Central memory CD8-positive, alpha-beta T cell (primary cell): ENCODE measurements around the gene KRT82.

ENCODE experiments used
- ATAC-seq: fragments of 150-1000 bp; cut with Tn5 transposase; replicated peaks from 2 replicates; pipeline ENCODE4 v1.10.0; 2022; ENCODE audit warnings: mild to moderate bottlenecking, moderate FRiP score, moderate number of reproducible peaks; ENCODE audit not compliant: poor library complexity, severe bottlenecking; ENCODE audit errors: extremely low read depth
- DNase-seq, 2 donors: peaks; one replicate each; pipeline ENCODE4 v3.0.0; 2021; ENCODE audit warnings: low spot score in 2 of 2
- H3K27ac Mint-ChIP-seq: one replicate; pipeline ENCODE4 v1.8.0; 2022; ENCODE audit warnings: low read depth, mild to moderate bottlenecking, moderate library complexity, mixed read lengths
- H3K27me3 Mint-ChIP-seq: one replicate; pipeline ENCODE4 v1.8.0; 2022; ENCODE audit warnings: mixed read lengths
- H3K36me3 Mint-ChIP-seq: one replicate; pipeline ENCODE4 v1.8.0; 2022; ENCODE audit warnings: mild to moderate bottlenecking, moderate library complexity, mixed read lengths; ENCODE audit not compliant: insufficient read depth
- H3K4me1 Mint-ChIP-seq: one replicate; pipeline ENCODE4 v1.8.0; 2022; ENCODE audit warnings: mixed read lengths
- H3K4me3 Mint-ChIP-seq: one replicate; pipeline ENCODE4 v1.8.0; 2022; ENCODE audit warnings: mild to moderate bottlenecking, moderate library complexity, mixed read lengths
- H3K9me3 Mint-ChIP-seq: one replicate; pipeline ENCODE4 v1.8.0; 2022; ENCODE audit warnings: mixed read lengths

The KRT82 gene

DNA sequence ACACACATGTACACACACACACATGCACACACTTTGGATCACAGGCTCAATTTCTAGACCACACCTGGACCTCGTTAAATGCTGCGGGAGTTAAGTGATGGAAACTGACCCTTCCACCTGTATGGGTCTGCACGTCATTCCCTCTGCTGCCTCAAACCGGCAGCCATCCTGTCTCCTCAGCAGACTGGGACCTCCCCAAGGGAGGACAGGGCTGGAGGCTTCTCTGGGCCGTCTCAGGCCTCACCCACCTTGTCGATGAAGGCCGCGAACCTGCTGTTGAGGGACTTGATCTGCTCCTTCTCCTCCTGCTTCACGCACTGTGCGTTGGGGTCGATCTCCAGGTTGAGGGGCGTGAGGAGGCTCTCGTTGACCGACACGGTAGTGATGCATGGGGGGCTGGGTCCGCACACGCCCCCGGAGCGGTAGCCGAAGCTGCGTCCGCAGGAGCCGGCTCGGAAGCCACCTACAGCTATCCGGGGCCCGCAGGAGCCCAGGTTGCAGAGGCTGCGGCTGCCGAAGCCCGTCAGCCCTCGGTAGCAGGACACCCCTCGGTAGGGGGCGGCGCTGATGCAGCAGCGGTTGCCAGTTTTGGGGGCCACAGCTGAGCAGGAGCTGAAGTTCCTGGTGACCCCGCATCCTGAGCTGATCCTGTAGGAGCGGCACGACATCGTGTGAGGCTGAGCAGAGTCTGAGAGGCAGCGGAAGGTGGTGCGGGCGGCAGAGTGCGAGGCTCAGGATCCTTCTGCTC, 39.2 kb downstream of the KRT82 start, which contains the start of gene KRT85:
Gene KRT85, minus strand, starts transcription at position 744 of the 748 bp plus-strand sequence. Its CDS starts 76 bp downstream, at position 668.
- H3K27ac Mint-ChIP-seq = no peak within 1 kb of the TSS
- DNase-seq = no peak
- peaks cover 5% of the 10 kb centered on the region for H3K4me1 Mint-ChIP-seq
- H3K4me3 Mint-ChIP-seq = no peak within 1 kb of the TSS
- no peaks in the 10 kb centered on the region for H3K36me3 Mint-ChIP-seq
- peaks cover 25% of the 10 kb centered on the region for H3K27me3 Mint-ChIP-seq
- no peak for ATAC-seq
- H3K9me3 Mint-ChIP-seq = no peaks in the 10 kb centered on the region

DNA sequence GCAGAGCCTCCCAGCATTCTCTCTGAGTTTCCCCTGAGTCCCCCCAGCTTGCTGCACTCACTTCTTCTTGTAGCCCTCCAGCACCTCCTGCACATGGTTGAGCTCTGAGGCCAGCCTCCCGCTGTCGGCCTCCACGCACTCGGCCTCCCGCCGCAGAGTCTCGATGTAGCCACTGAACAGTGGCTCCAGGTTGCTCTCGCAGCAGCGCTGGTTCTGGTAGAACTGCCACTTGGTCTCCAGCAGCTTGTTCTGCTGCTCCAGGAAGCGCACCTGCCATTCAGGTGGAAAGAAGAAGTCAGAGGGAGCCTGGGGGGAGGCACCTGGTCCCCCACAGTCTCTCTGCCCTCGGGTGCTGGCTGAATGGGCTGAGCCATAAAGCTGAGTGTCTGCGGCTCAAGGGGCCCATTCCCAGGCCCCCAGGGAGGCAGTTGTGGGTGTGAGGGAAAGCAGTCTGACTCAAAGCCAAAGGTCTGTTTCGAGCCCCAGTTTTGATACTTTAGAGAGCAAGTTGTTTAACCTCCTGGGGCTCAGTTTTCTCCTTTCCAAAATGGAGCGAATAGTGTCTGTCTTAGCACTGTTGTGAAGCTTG, 41.1 kb downstream of the KRT82 start:
- H3K9me3 Mint-ChIP-seq = no peaks in the 10 kb centered on the region
- H3K36me3 Mint-ChIP-seq = peaks cover 2% of the 10 kb centered on the region
- ATAC-seq (no peak), DNase-seq (no peak)
- peaks cover 14% of the 10 kb centered on the region for H3K27me3 Mint-ChIP-seq
- H3K4me3 Mint-ChIP-seq = no peak overlapping the region
- no peak overlapping the region for H3K27ac Mint-ChIP-seq
- H3K4me1 Mint-ChIP-seq = peaks cover 22% of the 10 kb centered on the region

DNA sequence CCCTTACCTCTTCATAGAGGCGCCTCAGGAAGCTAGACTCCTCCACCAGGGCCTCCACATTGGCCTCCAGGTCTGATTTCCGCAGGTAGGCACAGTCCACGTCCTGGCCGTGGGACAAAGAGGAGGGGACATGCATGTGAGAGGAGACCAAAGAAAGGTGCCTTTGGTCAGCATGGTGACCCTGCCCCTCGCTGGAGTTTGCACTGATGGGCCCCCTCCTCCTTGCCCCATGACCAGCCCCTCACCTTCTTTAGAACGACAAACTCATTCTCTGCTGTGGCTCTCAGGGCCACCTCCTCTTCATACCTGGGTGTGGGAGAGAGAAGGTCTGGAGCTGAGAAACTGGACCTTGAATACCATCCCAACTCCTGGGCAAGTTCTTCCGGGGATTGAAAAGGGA, 42.1 kb downstream of the KRT82 start:
- H3K36me3 Mint-ChIP-seq = peaks cover 2% of the 10 kb centered on the region
- H3K9me3 Mint-ChIP-seq = no peaks in the 10 kb centered on the region
- H3K4me1 Mint-ChIP-seq = peaks cover 32% of the 10 kb centered on the region
- ATAC-seq = no peak
- no peak for DNase-seq
- no peak overlapping the region for H3K27ac Mint-ChIP-seq
- no peak overlapping the region for H3K4me3 Mint-ChIP-seq
- H3K27me3 Mint-ChIP-seq = peaks cover 9% of the 10 kb centered on the region

GRCh38 chr12:52363111-52363679, 42.9 kb downstream of the KRT82 start:
- H3K36me3 Mint-ChIP-seq = peaks cover 2% of the 10 kb centered on the region
- no peak for ATAC-seq
- H3K27me3 Mint-ChIP-seq = peaks cover under 1% of the 10 kb centered on the region

GRCh38 chr12:52362118-52362726, 43.9 kb downstream of the KRT82 start:
- H3K27me3 Mint-ChIP-seq = peaks cover 9% of the 10 kb centered on the region
- no peaks in the 10 kb centered on the region for H3K9me3 Mint-ChIP-seq
- peaks cover 47% of the 10 kb centered on the region for H3K4me1 Mint-ChIP-seq
- ATAC-seq = no peak
- no peak overlapping the region for H3K4me3 Mint-ChIP-seq
- H3K36me3 Mint-ChIP-seq = peaks cover 2% of the 10 kb centered on the region
- no peak overlapping the region for H3K27ac Mint-ChIP-seq
- no peak for DNase-seq

More at GRCh38 chr12:52363111-52363679, 42.9 kb downstream of the KRT82 start:
- H3K9me3 Mint-ChIP-seq = no peaks in the 10 kb centered on the region
- no peak for DNase-seq
- peaks cover 40% of the 10 kb centered on the region for H3K4me1 Mint-ChIP-seq
- no peak overlapping the region for H3K4me3 Mint-ChIP-seq
- no peak overlapping the region for H3K27ac Mint-ChIP-seq

DNA sequence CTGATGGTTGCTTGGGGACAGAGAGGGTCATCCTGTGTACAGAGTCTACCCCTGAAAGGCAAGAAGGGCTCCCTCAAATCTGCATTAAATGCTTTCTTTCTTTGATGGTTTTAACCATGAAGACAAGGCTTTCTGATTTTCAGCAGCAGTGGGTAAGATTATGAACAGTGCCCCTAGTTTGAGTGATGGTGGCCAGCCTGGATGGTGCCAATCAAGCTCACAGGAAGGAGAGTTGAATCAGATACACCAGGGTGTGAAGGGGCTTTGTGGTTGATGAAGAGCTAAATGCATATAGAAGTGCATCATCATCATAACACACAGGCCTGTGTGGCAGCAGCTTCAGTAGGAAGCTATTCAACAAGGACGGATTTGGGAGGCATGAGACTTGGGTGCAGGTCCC, 44.6 kb downstream of the KRT82 start:
- peaks cover 2% of the 10 kb centered on the region for H3K36me3 Mint-ChIP-seq
- DNase-seq (no peak), ATAC-seq (no peak)
- peaks cover 10% of the 10 kb centered on the region for H3K27me3 Mint-ChIP-seq
- no peak overlapping the region for H3K4me3 Mint-ChIP-seq
- peaks cover 47% of the 10 kb centered on the region for H3K4me1 Mint-ChIP-seq
- no peak overlapping the region for H3K27ac Mint-ChIP-seq
- H3K9me3 Mint-ChIP-seq = no peaks in the 10 kb centered on the region

DNA sequence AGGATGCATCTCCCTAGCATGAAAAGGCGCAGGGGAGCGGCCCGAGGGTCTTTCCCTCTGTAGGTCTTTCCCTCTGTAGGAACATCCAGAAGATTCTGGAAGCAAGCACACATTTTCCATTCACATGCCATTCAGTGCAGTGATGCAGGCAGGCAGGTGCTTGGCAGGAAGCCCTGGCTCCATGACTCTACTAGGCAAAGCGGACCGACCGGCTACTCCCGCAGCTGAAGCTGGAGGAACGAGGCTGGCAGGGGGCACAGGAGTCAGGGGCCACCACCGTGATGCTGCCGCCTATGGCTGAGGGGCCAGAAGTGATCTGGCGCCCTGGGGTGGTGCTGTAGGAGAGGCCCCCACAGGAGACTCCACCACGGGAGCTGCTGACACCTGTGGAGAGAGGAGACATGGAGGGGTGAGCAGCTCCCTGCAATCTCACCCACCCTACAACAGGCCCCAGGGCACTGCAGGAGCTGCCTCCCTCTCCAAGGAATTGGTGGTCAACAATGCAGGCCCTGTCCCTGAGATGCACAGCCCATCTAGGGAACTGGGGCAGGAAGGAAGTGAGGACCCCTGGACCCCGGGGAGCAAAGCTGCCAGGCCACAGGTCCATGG, 45.4 kb downstream of the KRT82 start:
- H3K27me3 Mint-ChIP-seq = peaks cover 10% of the 10 kb centered on the region
- ATAC-seq = no peak

DNA sequence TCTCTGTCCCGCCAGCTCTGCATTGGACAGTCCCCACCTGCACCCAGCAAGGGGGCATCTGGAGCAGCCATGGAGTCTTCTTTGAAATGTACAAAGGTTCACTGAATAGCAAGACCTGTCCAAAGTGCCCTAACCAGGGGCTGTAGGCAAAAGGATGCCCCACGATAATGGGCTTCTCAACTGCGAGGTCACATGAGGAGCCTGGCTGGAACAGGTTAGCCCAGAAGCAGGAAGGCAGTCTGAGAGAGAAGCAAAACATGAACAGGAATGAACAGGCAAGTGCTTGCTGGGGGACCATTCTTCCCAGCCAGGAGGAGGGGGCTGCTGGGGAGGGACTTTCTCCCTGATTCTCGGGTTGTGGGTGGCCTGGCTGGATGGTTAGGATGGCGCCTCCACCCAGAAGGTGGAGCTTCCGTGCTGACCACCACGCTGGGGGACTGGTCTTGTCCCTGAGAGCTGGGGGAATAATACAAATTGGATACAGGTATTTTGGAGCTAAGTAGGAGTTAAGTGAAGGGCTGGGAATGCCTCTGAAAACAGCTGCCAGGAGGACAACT, 46.0 kb downstream of the KRT82 start:
- Mint-ChIP-seq H3K36me3 (peaks cover 2% of the 10 kb centered on the region), H3K4me1 (peaks cover 47% of the 10 kb centered on the region), H3K4me3 (no peak overlapping the region), H3K27me3 (peaks cover 10% of the 10 kb centered on the region), H3K9me3 (no peaks in the 10 kb centered on the region), H3K27ac (no peak overlapping the region)
- ATAC-seq (no peak), DNase-seq (no peak)

More for the DNA sequence above, 45.4 kb downstream of the KRT82 start:
- Mint-ChIP-seq H3K9me3 (no peaks in the 10 kb centered on the region), H3K27ac (no peak overlapping the region), H3K4me3 (no peak overlapping the region), H3K4me1 (peaks cover 47% of the 10 kb centered on the region), H3K36me3 (peaks cover 2% of the 10 kb centered on the region)
- DNase-seq = no peak

- DNase-seq (no peak), ATAC-seq (no peak)
- peak overlapping the region; percentile 74 for H3K27ac Mint-ChIP-seq
- H3K4me3 Mint-ChIP-seq = no peak overlapping the region
- peaks cover 47% of the 10 kb centered on the region for H3K4me1 Mint-ChIP-seq
- H3K36me3 Mint-ChIP-seq = peaks cover 2% of the 10 kb centered on the region
- no peaks in the 10 kb centered on the region for H3K9me3 Mint-ChIP-seq
- H3K27me3 Mint-ChIP-seq = peaks cover 10% of the 10 kb centered on the region
Observed at GRCh38 chr12:52359621-52360061, 46.5 kb downstream of the KRT82 start.

- H3K27me3 Mint-ChIP-seq = peaks cover 10% of the 10 kb centered on the region
- ATAC-seq (peak; percentile 94), DNase-seq (peak in 1 of 2 donors; percentile 25)
- H3K9me3 Mint-ChIP-seq = no peaks in the 10 kb centered on the region
- H3K27ac Mint-ChIP-seq = peak overlapping the region; percentile 74
- peak overlapping the region; percentile 25 for H3K4me3 Mint-ChIP-seq
- peaks cover 47% of the 10 kb centered on the region for H3K4me1 Mint-ChIP-seq
- peaks cover 2% of the 10 kb centered on the region for H3K36me3 Mint-ChIP-seq
Observed at GRCh38 chr12:52358575-52359350, 47.4 kb downstream of the KRT82 start.

- Mint-ChIP-seq H3K36me3 (peaks cover 2% of the 10 kb centered on the region), H3K4me1 (peaks cover 57% of the 10 kb centered on the region), H3K4me3 (no peak overlapping the region), H3K9me3 (no peaks in the 10 kb centered on the region), H3K27ac (no peak overlapping the region), H3K27me3 (peaks cover 10% of the 10 kb centered on the region)
- no peak for DNase-seq
- ATAC-seq = no peak
Observed at GRCh38 chr12:52356762-52357580, 49.2 kb downstream of the KRT82 start.
